Thoracic aorta endothelial cell (primary cell): ENCODE data around the gene ODF2L. TPM values are rescaled to one million over a fixed set of nuclear protein-coding genes. Genes with fewer than 3 reads are reported as not detected.

Source experiments
- small RNA-seq: library from RNA; depleted of rRNA; stranded (forward); fragments of <200 nt; gene quantifications from one replicate; pipeline ENCODE3, GENCODE V24; 2012
- total RNA-seq: library from RNA; depleted of rRNA; stranded (reverse); fragments of >200 nt; gene quantifications from 2 replicates; pipeline ENCODE4 v1.2.3, GENCODE V29; 2012

The ODF2L gene
- total RNA-seq: 98.0 and 111 TPM in 2 replicates

DNA sequence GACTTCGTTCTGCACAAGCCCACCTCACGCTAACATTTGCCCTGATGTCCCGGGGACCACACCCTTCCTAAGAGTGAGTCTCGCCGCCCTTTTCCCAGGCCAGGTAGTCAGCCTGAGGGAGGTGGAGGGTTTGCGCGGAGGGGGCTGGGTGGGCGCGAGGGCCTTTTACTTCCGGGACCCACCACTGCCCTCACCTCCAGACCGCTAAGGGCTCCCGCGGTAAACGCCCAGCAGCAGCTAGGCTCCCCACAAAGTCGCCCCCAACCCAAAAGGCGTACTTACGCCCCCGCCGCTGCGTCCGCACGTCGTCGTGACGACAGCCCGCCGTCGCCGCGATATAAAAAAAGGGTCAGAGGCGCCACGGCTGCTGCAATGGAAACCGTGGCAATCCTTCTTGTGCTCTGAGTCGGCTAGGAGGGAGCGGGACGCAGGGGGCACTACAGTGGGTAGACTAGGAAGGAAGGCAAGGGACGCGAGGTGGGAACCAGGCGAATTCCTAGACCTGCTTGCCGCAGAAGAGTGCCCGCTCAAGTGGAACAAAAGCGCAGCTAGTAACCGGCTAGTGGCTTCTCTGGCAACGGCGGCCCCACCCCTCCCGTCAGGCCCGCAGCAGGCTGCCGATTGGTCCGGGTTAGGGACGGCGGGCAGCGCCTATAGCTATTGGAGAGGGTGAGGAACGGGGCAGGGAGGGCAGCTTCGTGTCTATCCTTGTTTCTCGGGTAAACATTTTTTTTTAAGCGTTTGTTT, at the start of gene ODF2L:
Gene ODF2L, minus strand, starts transcription at position 573 of the 747 bp plus-strand sequence. CDS start 9,296 bp downstream, outside the sequence.

DNA sequence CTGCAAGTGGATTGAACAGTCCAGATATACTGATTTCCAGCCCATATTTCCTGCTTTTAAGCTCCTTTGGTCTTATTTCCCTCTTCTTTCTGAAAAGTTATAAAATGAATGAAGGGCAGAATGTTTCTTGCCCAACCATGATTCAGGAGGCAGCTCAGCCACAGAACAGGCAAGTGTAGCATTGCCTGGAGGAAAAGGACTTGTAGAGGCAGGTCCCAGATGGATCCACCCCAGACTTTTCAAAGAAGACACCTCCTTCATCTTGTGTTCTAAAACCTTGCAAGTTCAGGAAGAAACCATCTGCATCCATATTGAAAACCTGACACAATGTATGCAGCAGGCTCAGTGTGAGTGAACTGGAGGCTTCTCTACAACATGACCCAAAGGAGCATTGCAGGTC, 27.8 kb upstream of the ODF2L start, which contains the start of gene CLCA2:
Gene CLCA2, plus strand, starts transcription at position 299 of the 400 bp plus-strand sequence. Its CDS starts 77 bp downstream, at position 376.

Small RNA genes lying within 50 kb of the gene (small RNA-seq; reads per million reads assigned to genes)
- not detected for gene MIR7856

Other genes starting within 250 kb of the ODF2L start
- gene COL24A1, start 239.6 kb downstream of the ODF2L start, total RNA-seq: 0.07 and 0.27 TPM in 2 replicates
- gene CLCA2, start 27.8 kb upstream of the ODF2L start, total RNA-seq: 0.13 and 0.79 TPM in 2 replicates
- gene CLCA1, start 72.6 kb upstream of the ODF2L start, total RNA-seq: not detected in 2 replicates
- gene CLCA4, start 150.8 kb upstream of the ODF2L start, total RNA-seq: not detected in 2 replicates